Ramos (cell line): Measurements from ENCODE around the gene LAMB1.

ENCODE experiments used
- in situ Hi-C: fragments of 300-500 bp; cut with MboI; formaldehyde crosslinking; loops from one replicate; pipeline ENCODE4 v1.14.3; 2022; ENCODE audit warnings: low sequenced_read_pairs; ENCODE audit not compliant: unreplicated experiment

The LAMB1 gene

DNA sequence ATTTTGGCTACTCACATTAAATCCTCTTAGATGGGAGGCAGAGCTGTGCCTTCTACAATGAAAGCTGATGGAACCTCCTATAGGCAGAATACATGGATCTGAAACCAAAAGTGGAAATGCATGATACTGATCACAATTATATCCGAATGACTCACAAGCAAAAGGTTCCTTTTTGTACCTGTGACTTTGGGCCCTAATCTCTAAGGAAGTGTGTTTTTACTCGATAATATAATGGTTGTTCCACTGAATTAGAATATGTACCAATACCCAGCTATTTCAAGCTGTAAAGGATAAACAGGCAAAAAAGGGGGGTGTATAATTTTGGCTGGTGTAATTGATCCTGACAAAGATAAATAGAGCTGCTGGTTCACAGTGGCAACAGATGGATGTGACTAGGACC is 17.6 kb upstream of the LAMB1 start:
- in situ Hi-C loops, result no loop called here

- in situ Hi-C loops, result no loop called here
Observed at GRCh38 chr7:108018668-108019067, 15.7 kb upstream of the LAMB1 start.

- in situ Hi-C loops, result no loop called here
Observed at GRCh38 chr7:108017776-108018151, 14.8 kb upstream of the LAMB1 start.

GRCh38 chr7:108016841-108017775 is 14.1 kb upstream of the LAMB1 start:
- in situ Hi-C loops, result no loop called here

DNA sequence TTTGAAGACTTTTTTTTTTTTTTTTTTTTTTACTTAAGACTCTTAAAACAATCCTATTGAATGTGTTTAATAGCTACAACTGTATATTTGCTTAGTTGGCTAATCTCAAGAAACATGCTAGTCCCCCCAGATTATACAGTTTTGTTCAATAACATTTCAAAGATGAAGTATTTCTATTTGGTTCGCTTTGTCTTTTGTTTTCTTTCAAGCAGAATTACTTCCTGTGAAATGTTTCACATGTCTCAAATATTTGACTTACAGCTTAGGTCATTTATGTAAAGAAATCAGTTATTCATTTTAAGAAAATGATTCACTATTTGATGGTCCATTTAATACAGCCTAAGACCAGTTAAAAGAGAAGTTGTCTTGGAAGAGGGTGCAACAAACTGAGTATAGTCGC is 12.8 kb upstream of the LAMB1 start:
- in situ Hi-C loops, result no loop called here

GRCh38 chr7:108014747-108015682 is 12.1 kb upstream of the LAMB1 start:
- in situ Hi-C loops, result no loop called here

GRCh38 chr7:108014215-108014614 is 11.3 kb upstream of the LAMB1 start:
- in situ Hi-C loops, result no loop called here

GRCh38 chr7:108012499-108013430 is 9.8 kb upstream of the LAMB1 start:
- in situ Hi-C loops, result no loop called here

DNA sequence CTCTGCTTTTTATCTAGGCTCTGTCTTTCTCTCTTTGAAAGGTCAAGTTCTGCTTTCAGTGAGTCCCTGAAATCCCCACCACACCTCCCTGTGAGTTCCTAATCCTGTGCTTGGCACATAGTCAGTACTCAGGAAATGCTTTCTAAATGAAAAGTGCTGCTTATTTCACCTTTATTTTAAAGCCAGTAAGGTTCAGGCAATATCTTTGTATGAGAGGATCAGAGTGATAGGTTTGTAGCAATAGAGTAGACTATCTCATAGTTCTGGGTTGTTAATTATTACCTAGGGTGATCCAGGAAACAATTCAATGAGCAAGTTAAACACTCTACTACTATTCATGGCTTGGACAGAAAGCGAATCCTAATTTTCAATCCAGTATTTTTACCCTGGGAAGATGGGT is 7.4 kb upstream of the LAMB1 start:
- in situ Hi-C loops, result no loop called here

DNA sequence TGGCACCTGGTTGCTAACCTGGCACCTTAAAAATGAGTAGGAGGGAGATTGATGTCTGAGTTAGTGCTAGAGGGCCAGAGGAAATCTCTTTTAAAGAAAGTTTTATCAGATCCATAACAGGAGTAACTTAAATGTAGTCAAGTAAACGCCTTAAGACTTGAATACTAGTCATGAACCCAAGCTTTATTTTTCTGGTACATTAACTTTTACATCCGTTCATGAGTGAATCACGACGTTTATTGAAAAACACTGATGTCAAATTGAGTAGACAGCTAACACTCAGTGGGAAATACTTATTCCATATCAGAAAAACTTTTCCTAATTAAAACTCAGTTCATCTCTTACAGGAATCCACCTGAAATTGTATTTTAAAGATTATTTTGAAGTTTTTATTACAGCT is 6.9 kb upstream of the LAMB1 start:
- in situ Hi-C loops, result no loop called here

DNA sequence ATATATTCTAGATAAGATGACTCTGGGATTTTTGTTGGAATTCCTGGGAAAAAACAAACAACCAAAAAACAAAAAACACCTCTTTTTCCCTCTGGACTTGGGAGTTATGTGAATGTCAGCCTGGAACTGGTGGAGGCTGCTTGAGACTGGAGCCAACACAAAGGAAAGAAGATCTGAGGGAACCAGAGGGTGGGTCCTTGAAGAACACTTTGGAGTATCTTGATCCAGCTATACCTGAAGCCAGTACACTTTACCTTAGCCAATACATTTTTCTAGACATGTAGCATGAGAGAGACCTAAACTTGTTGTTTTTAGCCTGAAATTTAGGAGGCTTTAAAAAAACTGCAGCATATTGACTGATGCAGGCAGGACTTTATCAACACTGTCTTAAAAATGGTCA is 5.9 kb upstream of the LAMB1 start:
- in situ Hi-C loops, result no loop called here

DNA sequence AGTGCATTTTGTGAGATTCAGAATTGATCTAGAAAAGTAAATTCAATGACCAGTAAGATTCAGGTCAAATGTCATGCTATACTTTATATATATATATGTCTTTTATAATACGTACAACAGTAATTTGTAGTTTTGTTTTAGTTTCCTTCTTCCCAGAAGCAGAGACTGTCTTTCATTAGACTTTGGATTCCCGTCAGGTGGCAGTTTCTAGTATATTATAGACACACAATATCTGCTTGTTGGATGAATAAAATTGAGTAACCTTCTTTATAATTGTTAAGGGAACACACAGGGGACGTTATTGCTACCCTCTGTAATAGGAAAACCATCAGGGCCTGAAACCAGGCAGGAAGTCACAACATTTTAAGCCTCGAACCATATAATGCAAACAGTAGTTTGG is 5.3 kb upstream of the LAMB1 start:
- in situ Hi-C loops, result no loop called here

GRCh38 chr7:108007762-108008161 is 4.8 kb upstream of the LAMB1 start:
- in situ Hi-C loops, result no loop called here

DNA sequence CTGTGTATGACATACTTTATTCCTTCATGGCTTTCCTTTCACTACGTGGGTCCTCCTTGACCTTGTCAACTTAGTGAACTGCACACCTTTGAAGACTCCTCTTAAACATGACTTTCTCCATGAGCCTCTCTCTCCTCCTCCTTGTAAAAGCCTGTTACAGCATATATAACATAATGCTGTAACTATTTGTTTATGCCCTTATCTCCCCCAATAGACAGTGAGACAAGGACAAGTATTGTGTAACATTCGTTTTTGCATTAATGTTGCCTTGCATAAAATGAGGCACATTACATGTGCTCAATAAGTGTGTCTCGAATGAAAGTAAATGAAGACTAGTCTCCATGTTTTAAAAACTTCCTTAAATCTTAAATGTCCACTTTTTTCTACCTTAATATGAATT is 4.3 kb upstream of the LAMB1 start:
- in situ Hi-C loops, result no loop called here

GRCh38 chr7:108004220-108005142 is 1.5 kb upstream of the LAMB1 start:
- in situ Hi-C loops, result no loop called here

DNA sequence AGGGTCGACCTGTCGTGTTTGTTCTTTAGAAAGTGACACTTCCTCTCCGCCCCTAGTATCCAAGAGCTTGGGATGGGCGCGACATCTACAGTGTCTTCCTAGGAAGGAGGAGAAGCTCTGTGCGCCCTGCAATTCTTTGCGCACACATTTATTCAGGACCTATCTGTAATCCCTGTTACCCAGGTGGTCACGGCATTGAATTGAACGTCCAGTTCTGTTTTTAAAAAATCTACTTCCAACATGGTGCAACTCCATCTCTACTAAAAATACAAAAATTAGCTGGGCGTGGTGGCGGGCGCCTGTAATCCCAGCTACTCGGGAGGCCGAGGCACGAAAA is 606 bp upstream of the LAMB1 start:
- in situ Hi-C loops, result no loop called here

DNA sequence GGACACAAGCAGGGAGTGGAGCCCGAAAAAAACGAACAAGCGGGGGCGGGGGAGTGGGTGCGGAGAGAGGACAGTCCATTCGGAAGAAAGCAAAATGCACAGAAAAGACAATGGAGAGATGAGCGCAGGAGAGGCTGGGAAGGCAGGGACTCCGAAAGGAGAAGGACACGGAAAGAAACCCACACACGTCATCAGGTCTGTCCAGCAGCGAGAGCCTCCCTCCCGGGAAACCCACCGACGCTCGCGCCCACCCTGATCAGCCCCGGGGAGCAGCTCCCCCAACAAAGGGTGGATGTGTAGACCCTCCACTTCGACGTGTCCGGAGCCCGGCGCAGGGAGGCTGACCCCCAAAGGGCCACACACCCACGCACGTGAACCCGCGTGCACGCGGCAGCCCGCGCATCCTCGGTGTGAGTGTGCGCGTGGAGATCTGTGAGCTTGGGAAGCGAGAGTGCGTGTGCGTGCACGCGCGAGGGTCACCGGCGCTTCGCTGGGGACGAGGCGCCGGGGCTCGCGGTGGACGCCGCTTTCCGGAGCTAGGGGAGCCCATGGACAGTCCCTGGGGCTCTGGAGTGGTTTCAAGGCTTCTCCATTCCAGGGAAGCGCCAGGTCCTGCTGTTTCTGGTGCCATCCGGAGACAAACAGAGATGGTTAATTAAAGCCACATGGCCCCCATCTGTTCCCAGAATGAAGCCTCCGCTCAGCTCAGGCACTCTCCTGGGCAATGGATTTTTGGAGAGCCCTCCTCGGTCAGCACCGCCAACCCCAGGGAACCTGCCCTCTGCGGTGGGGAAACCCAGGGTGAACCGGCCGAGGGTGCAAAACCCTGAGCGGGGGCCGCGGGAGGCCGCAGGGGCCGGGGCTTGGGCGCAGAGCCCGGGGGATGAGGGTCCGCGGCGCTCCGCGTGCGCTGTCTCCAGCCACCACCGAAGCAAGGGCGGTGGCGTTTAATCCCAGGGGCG is 916 bp downstream of the LAMB1 start:
- in situ Hi-C loops, result no loop called here
